Measurements from ENCODE around the gene ALKBH5.

Gene ALKBH5

GRCh38 chr17:18229254-18229653 is 45.6 kb downstream of the ALKBH5 start:
- TF ChIP-seq GATA2 (IDR thresholded peaks at IDR 0.05; ENCODE audit: low read depth, low read length) (no peak), GATA3 (IDR thresholded peaks at IDR 0.05; ENCODE audit: low read depth, low read length) (no peak)

- TF ChIP-seq GATA2 (IDR thresholded peaks at IDR 0.05; ENCODE audit: low read depth, low read length) (no peak), GATA3 (IDR thresholded peaks at IDR 0.05; ENCODE audit: low read depth, low read length) (no peak)
These were observed 46.1 kb downstream of the ALKBH5 start for GRCh38 chr17:18229771-18230170.

GRCh38 chr17:18230288-18231141 is 46.9 kb downstream of the ALKBH5 start:
- TF ChIP-seq GATA3 (IDR thresholded peaks at IDR 0.05; ENCODE audit: low read depth, low read length): no peak
- TF ChIP-seq GATA2 (IDR thresholded peaks at IDR 0.05; ENCODE audit: low read depth, low read length): no peak

- TF ChIP-seq GATA2 (IDR thresholded peaks at IDR 0.05; ENCODE audit: low read depth, low read length): no peak
- TF ChIP-seq GATA3 (IDR thresholded peaks at IDR 0.05; ENCODE audit: low read depth, low read length): no peak
These were observed 47.5 kb downstream of the ALKBH5 start for GRCh38 chr17:18231164-18231563.

- no peak for TF ChIP-seq GATA3 (IDR thresholded peaks at IDR 0.05; ENCODE audit: low read depth, low read length)
- TF ChIP-seq GATA2 (IDR thresholded peaks at IDR 0.05; ENCODE audit: low read depth, low read length): no peak
These were observed 50.3 kb downstream of the ALKBH5 start for GRCh38 chr17:18233803-18234518.

- no peak for TF ChIP-seq GATA2 (IDR thresholded peaks at IDR 0.05; ENCODE audit: low read depth, low read length)
- TF ChIP-seq GATA3 (IDR thresholded peaks at IDR 0.05; ENCODE audit: low read depth, low read length): no peak
These were observed 51.3 kb downstream of the ALKBH5 start for GRCh38 chr17:18234853-18235380.

- TF ChIP-seq GATA2 (IDR thresholded peaks at IDR 0.05; ENCODE audit: low read depth, low read length) (no peak), GATA3 (IDR thresholded peaks at IDR 0.05; ENCODE audit: low read depth, low read length) (no peak)
These were observed 52.2 kb downstream of the ALKBH5 start for GRCh38 chr17:18235743-18236256.

GRCh38 chr17:18236494-18236893 is 52.9 kb downstream of the ALKBH5 start:
- no peak for TF ChIP-seq GATA3 (IDR thresholded peaks at IDR 0.05; ENCODE audit: low read depth, low read length)

GRCh38 chr17:18237461-18237860 is 53.8 kb downstream of the ALKBH5 start:
- no peak for TF ChIP-seq GATA3 (IDR thresholded peaks at IDR 0.05; ENCODE audit: low read depth, low read length)
- TF ChIP-seq GATA2 (IDR thresholded peaks at IDR 0.05; ENCODE audit: low read depth, low read length): no peak

- TF ChIP-seq GATA3 (IDR thresholded peaks at IDR 0.05; ENCODE audit: low read depth, low read length) (no peak), GATA2 (IDR thresholded peaks at IDR 0.05; ENCODE audit: low read depth, low read length) (no peak)
These were observed 54.7 kb downstream of the ALKBH5 start for GRCh38 chr17:18238299-18238698.

- no peak for TF ChIP-seq GATA2 (IDR thresholded peaks at IDR 0.05; ENCODE audit: low read depth, low read length)
- no peak for TF ChIP-seq GATA3 (IDR thresholded peaks at IDR 0.05; ENCODE audit: low read depth, low read length)
These were observed 56.8 kb downstream of the ALKBH5 start for GRCh38 chr17:18240449-18240848.

- no peak for TF ChIP-seq GATA2 (IDR thresholded peaks at IDR 0.05; ENCODE audit: low read depth, low read length)
- TF ChIP-seq GATA3 (IDR thresholded peaks at IDR 0.05; ENCODE audit: low read depth, low read length): no peak
These were observed 57.7 kb downstream of the ALKBH5 start for GRCh38 chr17:18241229-18241871.

GRCh38 chr17:18245038-18245776 is 61.6 kb downstream of the ALKBH5 start:
- TF ChIP-seq GATA2 (IDR thresholded peaks at IDR 0.05; ENCODE audit: low read depth, low read length) (no peak), GATA3 (IDR thresholded peaks at IDR 0.05; ENCODE audit: low read depth, low read length) (no peak)

Data from SH-SY5Y (cell line).